IPS DF 19.7 (cell line): ENCODE measurements around the gene ORC2.

Experiments used
- DNase-seq: peaks from one replicate; pipeline ENCODE4 v3.0.0-alpha.2; 2013; ENCODE audit warnings: low read depth, low spot score

ORC2 gene

GRCh38 chr2:200861617-200862155 is 101.8 kb downstream of the ORC2 start:
- no peak for DNase-seq

GRCh38 chr2:200860092-200860795 is 103.2 kb downstream of the ORC2 start:
- no peak for DNase-seq
